Kidney epithelial cell (primary cell): Measurements from ENCODE around the gene OVOL3. TPM values are rescaled to one million over a fixed set of nuclear protein-coding genes. Genes with fewer than 3 reads are reported as not detected.
A peak's percentile ranks its signal among the peaks of the same experiment; 100 is the strongest.

Experiments
- DNase-seq: peaks from one replicate; pipeline ENCODE4 v3.0.0-alpha.2; 2010; ENCODE audit warnings: low read depth
- H3K27me3 ChIP-seq: 2 replicates; pipeline ENCODE4 v1.6.0; 2011; ENCODE audit warnings: low read length; ENCODE audit not compliant: control insufficient read depth, insufficient read depth
- H3K36me3 ChIP-seq: 2 replicates; pipeline ENCODE4 v1.5.1; 2011; ENCODE audit warnings: low read length; ENCODE audit not compliant: control insufficient read depth, insufficient read depth
- H3K4me3 ChIP-seq: 2 replicates; pipeline ENCODE4 v1.5.1; 2011; ENCODE audit warnings: low read depth, mild to moderate bottlenecking, control low read depth, low read length
- total RNA-seq: library from RNA; depleted of rRNA; stranded (reverse); fragments of >200 nt; gene quantifications from 2 replicates; pipeline ENCODE4 v1.2.3, GENCODE V29; 2015
- TF ChIP-seq, protein P1 (sequence below): IDR thresholded peaks from 2 replicates; pipeline ENCODE4 v1.5.1; 2011; ENCODE audit warnings: mild to moderate bottlenecking, moderate library complexity, low read length, control low read depth, inconsistent platforms; ENCODE audit not compliant: insufficient read depth, poor library complexity, severe bottlenecking

Gene OVOL3
- total RNA-seq, 1 donor from 2014 or later = not detected

GRCh38 chr19:36112678-36113077, 1.7 kb downstream of the OVOL3 start:
- TF ChIP-seq, protein P1, sequence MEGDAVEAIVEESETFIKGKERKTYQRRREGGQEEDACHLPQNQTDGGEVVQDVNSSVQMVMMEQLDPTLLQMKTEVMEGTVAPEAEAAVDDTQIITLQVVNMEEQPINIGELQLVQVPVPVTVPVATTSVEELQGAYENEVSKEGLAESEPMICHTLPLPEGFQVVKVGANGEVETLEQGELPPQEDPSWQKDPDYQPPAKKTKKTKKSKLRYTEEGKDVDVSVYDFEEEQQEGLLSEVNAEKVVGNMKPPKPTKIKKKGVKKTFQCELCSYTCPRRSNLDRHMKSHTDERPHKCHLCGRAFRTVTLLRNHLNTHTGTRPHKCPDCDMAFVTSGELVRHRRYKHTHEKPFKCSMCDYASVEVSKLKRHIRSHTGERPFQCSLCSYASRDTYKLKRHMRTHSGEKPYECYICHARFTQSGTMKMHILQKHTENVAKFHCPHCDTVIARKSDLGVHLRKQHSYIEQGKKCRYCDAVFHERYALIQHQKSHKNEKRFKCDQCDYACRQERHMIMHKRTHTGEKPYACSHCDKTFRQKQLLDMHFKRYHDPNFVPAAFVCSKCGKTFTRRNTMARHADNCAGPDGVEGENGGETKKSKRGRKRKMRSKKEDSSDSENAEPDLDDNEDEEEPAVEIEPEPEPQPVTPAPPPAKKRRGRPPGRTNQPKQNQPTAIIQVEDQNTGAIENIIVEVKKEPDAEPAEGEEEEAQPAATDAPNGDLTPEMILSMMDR = no peak
- Histone ChIP-seq H3K27me3 (no peaks in the 10 kb centered on the region), H3K36me3 (no peaks in the 10 kb centered on the region), H3K4me3 (no peak overlapping the region)
- no peak for DNase-seq

GRCh38 chr19:36113425-36113824, 2.5 kb downstream of the OVOL3 start:
- TF ChIP-seq, protein P1 = no peak
- H3K4me3 ChIP-seq = peak overlapping the region; percentile 71
- DNase-seq = no peak
- no peaks in the 10 kb centered on the region for H3K27me3 ChIP-seq
- no peaks in the 10 kb centered on the region for H3K36me3 ChIP-seq

DNA sequence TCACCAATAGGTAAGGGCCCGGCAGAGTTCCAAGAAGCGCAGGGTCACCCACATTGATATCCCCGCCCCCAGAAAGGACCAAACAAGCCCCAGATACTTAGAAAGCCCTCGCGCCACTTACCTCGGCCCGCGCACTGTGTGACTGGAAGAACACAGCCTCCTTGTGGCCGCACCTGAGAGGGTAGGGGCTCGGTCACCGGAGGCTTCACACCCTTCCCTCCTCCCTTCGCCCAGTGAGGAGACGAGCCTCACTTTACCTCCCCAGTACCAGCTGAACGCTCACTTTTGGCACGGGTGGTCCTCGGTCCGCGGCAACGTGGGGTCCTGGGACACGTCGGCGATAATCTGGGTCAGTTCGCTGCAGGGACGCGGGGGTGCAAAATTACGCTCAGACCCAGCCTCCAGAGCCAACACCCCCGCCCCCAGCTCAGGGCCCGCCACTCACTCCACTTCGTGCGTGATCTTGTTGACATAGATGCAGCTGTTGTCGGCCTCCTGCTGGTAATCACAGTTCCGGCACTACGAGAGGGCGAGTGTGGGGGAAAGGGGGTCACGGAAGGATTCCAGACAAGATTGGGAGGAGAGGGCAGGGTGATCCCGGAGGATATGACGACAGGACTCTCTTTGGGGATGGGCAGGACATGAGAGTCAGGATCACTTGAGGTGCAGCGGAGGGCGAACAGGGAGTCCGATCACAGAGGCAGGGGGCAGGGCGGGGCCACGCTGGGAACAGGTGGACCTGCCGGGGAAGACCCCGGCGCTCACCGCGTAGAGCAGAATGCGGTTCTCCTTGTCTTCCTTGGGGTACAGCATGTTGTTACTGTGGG, 3.2 kb downstream of the OVOL3 start:
- no peak for DNase-seq
- peak overlapping the region; percentile 71 for H3K4me3 ChIP-seq
- H3K27me3 ChIP-seq = no peaks in the 10 kb centered on the region
- TF ChIP-seq, protein P1 = peak; percentile 35
- H3K36me3 ChIP-seq = no peaks in the 10 kb centered on the region

DNA sequence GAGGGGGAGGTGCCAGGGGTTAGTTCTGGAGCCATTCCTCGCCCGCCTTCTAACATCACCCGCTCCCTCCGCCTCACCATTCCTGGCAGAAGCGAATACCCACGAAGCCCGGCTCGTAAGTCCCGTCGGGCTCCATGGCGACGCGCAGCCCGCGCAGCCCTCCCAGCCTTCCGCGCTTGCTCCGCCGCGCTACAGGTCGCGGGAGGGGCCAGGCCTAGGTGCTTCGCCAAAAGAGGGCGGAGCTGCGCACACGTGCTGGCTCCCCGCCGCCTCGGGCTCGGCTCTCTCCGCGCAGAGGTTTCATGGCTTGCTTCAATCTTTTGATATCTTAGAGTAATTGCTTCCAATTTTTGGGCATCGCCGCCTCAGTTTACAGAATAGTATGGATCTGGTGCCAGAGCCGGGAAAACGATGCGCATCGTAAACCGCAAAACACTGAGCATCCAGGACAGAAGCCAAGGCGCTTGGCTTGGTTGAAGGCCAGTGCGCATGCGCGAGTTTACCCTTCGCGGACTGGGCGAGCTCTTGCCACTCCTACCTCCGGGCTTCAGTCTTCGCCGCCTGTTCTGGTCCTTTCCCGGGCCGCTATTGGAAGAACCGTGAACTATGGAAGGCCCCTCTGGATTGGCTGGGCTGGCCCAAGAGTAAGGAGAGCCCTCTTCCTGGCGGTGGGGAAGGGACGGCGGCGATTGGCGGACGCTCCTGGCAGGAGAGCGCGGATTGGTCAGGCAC, 3.9 kb downstream of the OVOL3 start, which contains the start of gene POLR2I:
Gene POLR2I (minus strand): TSS at position 155 of the 732 bp plus-strand sequence. CDS start 19 bp downstream, at position 136.
- peak; percentile 99 for DNase-seq
- H3K4me3 ChIP-seq = peak within 1 kb of the TSS; percentile 74
- no peaks in the 10 kb centered on the region for H3K36me3 ChIP-seq
- no peaks in the 10 kb centered on the region for H3K27me3 ChIP-seq
- TF ChIP-seq, protein P1 = no peak

DNA sequence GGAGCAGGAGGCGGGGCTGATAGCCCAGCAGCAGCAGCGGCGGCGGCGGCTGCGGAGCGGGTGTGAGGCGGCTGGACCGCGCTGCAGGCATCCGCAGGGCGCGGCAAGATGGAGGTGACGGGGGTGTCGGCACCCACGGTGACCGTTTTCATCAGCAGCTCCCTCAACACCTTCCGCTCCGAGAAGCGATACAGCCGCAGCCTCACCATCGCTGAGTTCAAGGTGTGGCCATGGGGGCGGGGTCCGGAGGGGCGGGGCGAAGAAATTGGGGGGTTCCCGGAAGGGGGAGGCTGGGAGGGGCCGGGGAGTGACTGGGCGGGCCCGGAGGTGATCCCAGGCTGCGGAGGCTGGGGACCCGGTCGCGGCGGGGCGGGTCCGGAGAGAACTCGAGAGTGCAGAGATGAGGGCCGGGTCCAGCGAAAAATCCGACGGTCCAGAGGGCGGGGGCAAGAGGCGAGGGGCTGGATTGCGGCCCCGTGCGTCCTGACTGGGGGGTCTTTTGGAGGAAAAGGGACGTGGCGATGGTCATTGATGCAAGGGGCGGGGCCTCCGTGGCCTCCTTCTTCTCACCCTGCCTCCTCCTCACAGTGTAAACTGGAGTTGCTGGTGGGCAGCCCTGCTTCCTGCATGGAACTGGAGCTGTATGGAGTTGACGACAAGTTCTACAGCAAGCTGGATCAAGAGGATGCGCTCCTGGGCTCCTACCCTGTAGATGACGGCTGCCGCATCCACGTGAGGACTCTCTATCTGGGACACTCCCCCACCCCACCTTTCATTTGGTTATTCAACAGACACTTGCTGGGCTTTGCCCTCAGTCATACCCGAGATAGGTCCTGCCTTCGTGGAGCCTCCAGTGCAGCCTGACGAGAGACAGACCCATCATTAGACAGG, 4.8 kb downstream of the OVOL3 start, which contains the start of gene TBCB:
Gene TBCB (plus strand): TSS at position 16 of the 891 bp plus-strand sequence. CDS start 93 bp downstream, at position 109.
- TF ChIP-seq, protein P1 = no peak
- Histone ChIP-seq H3K36me3 (no peaks in the 10 kb centered on the region), H3K27me3 (no peaks in the 10 kb centered on the region), H3K4me3 (peak within 1 kb of the TSS; percentile 74)
- DNase-seq = no peak
